ENCODE data around the gene TMEM51.

- TF ChIP-seq EP300 (IDR thresholded peaks at IDR 0.05; ENCODE audit: low read depth) (no peak), POLR2AphosphoS5 (IDR thresholded peaks at IDR 0.05) (no peak)
Observed at GRCh38 chr1:15180189-15180588, 26.6 kb downstream of the TMEM51 start.

Measured in transverse colon (tissue), 3 donors.